Epithelial cell of prostate (primary cell): ENCODE results near the gene ICOS.
A peak's percentile ranks its signal among the peaks of the same experiment; 100 is the strongest.

Source experiments
- DNase-seq: peaks from one replicate; pipeline ENCODE4 v3.0.0-alpha.2; 2011; ENCODE audit warnings: low read depth, low spot score
- H3K27ac ChIP-seq: fragments of 450-650 bp; 2 replicates; pipeline ENCODE4 v1.5.1; 2017; ENCODE audit warnings: mild to moderate bottlenecking

Gene ICOS, protein sequence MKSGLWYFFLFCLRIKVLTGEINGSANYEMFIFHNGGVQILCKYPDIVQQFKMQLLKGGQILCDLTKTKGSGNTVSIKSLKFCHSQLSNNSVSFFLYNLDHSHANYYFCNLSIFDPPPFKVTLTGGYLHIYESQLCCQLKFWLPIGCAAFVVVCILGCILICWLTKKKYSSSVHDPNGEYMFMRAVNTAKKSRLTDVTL

DNA sequence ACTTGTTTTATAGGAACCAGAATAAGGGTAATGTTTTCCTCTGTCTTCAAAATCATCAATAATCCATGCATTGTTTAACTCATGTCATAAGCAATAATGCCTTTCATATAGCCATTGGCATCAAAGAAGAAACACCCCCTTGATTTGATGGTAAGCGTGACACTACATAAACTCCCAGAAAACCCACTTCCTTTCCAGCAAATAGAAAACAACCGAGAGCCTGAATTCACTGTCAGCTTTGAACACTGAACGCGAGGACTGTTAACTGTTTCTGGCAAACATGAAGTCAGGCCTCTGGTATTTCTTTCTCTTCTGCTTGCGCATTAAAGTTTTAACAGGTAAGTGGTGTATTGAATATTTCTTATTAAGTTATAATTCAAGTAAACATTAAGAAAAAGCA is at the start of gene ICOS:
TSS of gene ICOS (plus strand) at position 229 of the 400 bp plus-strand sequence. CDS start at position 281, 52 bp downstream.
- no peak for DNase-seq
- H3K27ac ChIP-seq, result no peak within 1 kb of the TSS

DNA sequence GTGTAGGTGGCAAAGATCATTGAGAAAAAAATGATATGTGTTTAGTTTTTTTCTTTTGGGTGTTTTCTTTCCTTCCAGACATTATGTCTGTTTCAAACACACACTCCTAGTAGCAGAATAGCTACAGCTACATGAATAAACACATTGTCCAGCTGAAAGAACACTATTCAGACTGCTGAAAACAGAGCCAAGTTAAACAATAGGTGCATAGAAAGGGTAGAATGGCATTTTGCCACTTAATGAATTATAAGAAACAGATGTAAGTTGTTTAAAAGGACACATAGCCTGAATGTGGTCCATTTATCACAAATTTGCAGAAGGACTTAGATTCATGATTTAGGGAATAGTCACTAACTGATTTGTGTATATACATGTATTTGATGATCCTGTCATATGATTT is 48.9 kb upstream of the ICOS start:
- no peak overlapping the region for H3K27ac ChIP-seq
- no peak for DNase-seq

DNA sequence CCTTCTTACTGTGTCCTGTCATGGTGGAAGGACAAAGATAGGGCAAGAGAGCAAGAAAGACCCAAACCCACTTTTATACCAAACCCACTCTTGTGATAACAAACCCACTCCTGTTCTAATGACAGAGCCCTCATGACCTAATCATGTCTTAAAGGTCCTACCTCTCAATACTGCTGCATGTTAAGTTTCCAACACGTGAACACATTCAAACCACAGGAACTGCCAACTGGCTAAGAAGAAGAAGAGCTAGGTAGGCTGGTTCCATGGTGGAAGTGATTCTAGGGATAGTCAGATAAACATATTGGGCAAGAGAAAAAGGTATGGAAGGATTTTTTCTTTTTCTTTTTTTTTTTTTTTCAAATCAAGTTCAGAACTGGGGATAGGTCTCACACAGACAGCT is 47.0 kb upstream of the ICOS start:
- DNase-seq, result no peak

DNA sequence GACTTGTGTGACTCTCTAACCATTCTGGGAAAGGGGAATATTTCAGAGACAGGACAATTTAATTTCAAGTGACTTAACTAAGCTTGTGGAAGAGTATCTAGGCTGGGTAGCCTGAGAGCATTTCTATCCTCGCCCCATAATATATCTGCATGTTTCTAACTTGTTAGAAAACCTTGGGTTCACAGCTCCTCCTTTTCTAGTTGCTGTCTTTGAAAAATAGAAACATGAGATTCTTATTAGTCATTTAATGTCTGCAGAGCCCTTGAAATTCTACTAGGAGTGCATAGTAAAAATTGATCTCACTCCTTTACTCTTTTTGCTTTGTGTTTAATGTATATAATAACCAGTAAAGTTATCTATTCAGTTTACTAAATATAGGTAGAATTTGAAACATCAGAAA is 46.6 kb upstream of the ICOS start:
- no peak for DNase-seq
- no peak overlapping the region for H3K27ac ChIP-seq

More for the DNA sequence above, 47.0 kb upstream of the ICOS start:
- H3K27ac ChIP-seq, result no peak overlapping the region

DNA sequence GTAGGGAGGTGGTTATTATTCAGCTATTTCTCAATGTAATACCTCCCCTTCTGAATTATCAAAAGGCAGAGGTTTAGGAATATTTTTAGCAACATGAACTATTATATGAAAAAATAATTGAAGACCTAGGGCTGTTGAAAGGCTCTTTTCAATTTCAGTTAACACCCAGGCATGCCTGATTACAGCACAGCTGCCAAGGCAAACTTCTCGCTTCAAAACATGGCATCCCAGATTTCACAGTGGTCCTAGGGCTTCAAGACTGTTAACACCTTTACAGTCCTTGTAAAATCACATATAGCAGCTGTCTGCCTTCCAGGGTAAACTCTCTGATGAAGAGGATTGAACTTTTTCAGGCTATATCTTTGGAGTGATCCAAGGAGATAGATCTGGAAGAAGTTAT is 45.8 kb upstream of the ICOS start:
- no peak overlapping the region for H3K27ac ChIP-seq
- no peak for DNase-seq

DNA sequence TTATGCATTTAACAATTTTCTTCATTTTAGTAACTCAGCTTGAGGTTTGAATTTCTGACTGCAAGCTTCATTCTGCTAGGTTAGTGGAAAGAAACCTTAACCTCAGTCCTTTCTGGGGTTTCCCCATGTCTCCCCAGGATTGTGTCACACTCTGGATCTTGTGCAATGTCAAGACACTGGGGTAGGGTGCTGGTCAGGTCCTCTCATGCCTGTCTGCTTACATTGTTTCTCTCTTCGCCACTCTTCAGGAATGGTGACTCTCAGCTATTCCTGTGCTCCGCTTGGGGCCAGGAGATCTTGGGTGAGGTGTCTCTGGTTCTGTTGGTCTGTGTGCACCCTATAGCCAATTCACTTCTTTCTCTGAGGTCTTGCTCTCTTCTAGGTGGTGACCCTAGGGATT is 45.1 kb upstream of the ICOS start:
- no peak overlapping the region for H3K27ac ChIP-seq

DNA sequence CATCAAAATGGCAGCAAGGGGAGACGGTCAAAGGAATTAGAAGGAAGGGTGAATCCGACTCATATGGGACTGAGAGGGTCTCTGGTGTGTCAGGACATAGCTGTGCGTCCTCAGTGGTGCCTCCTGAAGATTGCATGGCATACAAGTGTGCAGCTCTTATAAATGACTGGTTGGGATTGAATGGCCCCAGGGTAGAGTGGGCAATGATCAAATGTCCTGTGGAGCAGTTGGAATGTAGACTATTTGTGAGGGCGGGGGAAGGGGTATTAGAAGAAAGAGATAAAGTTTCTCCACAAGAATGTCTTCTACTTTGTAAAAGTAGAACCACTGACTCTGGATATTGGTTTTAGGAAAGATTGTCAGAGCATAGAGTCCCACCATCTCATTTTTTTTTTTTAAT is 44.4 kb upstream of the ICOS start:
- H3K27ac ChIP-seq, result no peak overlapping the region
- no peak for DNase-seq

More for the DNA sequence above, 45.1 kb upstream of the ICOS start:
- DNase-seq, result peak; percentile 20

DNA sequence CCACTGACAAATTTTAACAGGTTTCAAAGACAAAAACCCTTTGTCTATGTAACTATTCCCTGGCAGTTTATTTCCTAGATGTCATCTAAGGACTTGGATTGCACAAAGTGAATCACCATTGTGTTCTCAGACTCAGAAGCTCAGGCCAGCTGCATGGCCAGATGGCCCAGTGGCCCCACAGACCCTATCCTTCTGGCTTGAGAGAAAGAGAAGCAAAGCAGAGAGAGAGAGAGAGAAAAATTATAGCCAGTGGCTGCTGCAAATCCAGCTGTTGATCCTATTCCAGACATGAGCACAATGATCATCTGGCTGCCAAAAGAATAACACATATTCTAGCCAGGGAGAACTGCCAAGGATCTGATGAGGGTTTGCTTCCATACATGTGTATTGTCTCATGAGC is 43.2 kb upstream of the ICOS start:
- no peak for DNase-seq
- H3K27ac ChIP-seq, result no peak overlapping the region

DNA sequence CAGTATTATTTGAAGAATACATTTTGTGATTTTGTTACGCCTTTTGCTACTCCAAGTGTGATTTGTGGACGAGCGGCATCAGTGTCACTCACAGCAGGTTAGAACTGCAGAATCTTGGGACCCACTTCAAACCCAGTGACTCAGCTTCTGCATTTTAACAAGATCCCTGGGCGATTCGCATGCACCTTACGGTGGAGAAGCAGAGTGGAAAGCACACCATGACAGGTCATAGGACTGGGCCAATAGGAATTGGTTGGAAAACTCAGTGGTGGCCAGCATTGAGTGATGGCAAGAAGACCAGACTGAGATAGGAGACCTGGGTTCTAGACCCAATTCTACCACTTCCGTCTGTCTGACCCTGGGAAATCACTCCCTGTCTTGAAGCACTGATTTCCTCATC is 42.7 kb upstream of the ICOS start:
- H3K27ac ChIP-seq, result no peak overlapping the region
- DNase-seq, result no peak

DNA sequence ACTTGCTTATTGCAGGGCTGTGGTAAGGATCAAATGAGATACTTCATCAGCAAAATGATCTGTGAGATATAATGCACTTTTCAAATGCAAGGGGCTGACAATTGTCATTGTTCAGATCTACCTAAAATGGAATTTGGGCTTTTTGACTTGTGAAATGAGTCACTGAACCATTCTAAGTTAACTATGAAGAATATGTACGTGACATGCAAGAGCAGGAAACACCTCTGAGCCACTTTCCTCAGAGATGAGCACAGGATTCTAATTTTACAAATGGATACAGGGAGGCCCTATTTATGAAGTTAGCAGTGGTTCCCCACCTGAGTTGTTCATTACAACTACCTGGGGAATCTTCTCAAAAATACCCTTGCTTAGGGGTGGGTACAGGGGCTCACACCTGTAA is 42.3 kb upstream of the ICOS start:
- no peak for DNase-seq

DNA sequence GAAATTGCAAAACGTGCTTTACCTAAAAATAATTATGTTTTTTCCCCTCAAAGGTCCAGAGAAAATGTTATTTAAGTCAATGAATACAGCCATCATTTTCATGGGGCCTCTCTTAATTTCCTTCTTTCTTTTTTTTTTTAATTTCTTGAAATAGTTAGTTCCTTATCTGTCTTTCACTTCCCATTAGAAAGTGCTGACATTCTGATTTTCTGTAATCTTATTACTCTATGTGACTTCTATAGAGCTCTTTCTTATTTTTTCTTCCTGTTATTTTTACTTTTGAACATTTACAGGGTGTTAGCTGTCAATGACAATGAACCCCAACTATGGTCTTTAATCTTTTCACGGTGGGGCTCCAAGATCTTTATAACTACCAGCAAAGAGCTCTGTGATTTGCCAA is 39.0 kb upstream of the ICOS start:
- no peak for DNase-seq
- H3K27ac ChIP-seq, result no peak overlapping the region

More for the DNA sequence above, 42.3 kb upstream of the ICOS start:
- no peak overlapping the region for H3K27ac ChIP-seq

DNA sequence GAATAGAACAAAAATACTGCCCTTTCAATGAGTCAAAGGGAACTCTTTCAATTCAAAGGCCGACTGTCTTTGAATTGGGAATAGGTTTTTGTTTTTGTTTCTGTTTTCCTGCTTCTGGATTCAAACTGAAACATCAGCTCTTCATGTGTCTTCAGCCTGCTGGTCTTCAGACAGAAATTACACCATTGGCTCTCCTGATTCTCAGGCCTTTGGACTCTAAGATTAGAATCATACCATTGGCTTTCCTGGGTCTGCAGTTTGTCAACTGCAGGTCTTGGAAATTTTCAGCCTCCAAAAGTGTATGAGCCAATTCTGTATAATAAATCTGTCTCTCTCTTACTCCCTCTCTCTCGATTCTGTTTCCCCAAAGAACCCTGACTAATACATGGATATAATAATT is 37.9 kb upstream of the ICOS start:
- no peak for DNase-seq
- H3K27ac ChIP-seq, result no peak overlapping the region

DNA sequence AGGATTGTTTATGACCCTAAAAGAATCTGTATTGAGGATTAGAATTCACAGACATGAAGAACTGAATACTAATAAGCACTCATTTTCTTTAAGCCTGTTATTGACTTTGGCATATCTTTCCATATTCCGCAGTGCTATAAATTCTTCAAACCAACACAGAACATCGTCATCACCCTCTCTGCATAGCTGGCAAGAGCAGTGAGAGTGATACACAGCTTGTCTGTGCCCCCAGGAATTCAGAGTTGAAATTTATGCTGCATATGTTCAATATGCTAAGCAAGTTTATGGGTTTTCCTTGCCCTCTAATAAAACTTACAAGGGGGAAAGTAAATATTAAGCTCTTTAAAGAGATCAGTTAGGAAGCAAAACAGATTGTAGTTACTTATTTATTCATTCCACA is 36.3 kb upstream of the ICOS start:
- DNase-seq, result no peak
- no peak overlapping the region for H3K27ac ChIP-seq

DNA sequence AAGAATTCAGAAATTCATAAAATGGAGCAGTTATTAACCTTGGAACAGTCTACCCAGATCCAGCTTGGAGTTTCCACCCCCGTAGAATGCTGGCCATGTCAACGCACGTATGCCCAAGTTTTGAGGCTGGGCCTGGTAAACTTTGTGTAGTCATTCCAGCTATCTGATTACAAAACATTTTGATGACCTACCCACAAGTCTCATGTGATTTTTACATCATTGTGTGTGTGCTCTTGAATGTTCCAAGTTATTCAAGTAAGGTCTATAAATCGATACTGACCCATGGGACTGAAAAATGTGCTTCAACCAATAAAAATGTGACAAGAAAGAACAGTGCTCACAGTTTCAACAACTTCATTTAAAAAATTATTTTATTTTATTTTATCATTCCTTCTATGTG is 32.5 kb upstream of the ICOS start:
- no peak overlapping the region for H3K27ac ChIP-seq
- no peak for DNase-seq

DNA sequence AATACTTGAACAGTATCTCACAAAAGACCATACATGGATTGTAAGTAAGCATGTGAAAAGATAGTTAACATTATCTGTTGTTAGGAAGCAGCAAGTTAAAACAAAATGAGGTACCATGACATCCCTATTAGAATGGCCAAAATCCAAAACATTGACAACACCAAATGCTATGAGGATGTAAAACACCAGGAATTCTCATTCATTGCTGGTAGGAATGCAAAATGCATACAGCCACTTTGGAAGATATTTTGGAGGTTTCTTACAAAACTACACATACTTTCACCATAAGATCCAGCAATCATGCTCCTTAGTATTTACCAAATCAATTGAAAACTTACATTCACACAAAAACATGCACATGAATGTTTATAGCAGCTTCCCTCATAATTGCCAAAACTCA is 30.9 kb upstream of the ICOS start:
- H3K27ac ChIP-seq, result no peak overlapping the region
- no peak for DNase-seq

DNA sequence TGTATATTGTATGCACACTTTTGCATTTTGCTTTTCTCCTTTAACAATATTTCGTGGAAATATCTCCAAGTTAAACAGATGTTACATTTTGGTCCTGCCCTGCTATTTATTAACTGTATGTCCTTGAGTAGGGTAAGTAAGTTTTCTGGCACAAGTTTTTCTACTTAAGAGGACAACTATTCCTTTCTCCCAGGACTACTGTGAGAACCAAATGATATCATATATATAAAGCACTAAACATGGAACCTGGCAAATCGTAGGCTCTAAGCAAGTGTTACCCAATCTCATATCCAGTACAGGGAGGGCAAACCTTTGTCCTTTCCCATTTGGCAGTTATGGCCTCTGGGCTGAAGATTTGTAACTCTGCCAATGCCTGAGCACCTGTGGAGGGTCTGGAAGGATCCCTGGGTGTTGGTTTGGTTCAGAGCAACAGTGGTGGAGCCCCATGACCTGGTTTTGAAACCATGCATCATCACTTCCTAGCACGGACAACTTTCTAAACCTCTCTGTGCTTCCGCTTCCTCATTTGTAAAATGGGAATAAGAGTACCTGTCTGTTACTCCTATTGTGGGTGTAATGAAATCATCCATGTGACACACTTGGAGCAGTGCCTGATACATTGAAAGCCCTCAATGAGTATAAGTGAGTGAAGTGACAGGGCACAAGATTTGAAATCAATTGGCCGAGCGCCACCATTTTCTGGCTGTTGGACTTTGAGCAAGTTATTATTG is 28.3 kb upstream of the ICOS start:
- no peak overlapping the region for H3K27ac ChIP-seq
- DNase-seq, result no peak

DNA sequence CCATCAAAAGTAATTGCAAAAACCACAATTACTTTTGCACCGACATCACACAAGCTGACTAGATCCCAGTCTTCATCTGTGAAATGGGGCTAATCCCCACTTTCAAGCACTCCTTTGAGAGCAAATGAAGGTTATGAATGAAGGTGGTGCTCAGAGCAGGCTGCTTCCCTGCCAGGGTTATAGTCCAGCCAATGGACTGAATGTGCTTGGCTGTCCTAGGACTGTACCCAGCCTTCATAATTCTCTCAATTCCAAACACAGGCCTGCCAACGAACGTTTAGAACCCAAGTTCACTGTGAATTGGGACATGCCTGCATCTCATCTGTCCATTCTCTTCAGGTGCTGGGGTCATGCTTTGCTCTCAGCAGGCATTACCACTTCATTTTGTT is 27.8 kb upstream of the ICOS start:
- no peak overlapping the region for H3K27ac ChIP-seq
- DNase-seq, result no peak

DNA sequence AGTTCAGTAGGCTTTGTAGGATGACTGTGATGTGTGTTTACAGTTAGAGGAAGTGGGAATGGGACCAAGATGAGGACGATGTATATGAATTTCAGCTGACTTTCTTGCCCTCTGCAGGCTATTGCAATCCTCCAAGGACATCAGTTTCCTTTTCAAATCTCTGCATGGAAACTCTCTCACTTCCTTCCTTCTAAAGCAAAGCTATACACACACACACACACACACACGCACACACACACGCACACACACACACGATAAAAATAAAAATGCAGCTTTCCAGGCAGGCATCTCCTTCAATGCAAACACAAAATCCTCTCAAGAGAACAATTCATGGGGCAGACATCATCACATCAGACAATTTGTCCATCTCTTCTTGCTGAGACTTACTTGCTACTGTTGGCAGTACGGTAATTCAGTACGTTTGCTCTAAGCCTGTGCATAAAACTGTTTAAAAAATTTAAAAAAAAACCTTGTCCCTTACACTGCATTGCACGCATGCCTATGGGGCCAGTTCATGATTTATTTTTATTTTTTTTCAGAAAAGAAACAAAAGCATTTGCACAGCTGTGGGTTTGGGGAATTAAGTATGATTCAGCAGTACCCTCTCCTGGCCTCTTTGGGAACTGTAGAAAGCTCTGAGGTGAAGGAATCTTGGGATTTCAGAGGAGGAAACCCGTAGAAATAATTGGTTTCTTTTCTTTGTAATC is 27.1 kb upstream of the ICOS start:
- H3K27ac ChIP-seq, result no peak overlapping the region
- DNase-seq, result no peak

DNA sequence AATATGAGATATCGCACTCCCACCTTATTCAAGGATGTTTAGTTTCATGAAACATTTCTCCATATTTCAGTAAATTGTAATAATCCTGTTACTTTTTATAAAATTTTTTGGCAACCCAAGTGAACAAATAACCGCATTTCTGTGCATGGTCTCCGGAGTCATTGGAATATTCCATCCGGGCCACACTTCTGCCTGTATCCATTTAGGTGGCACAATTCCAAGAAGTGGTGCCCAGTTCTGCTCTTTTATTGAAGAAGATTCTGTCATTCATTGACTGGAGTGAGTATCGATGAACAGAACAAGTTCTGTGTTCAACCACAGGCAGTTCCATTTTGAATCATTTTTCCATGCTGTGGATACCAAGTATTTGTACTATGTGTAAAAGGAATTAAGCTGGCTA is 26.6 kb upstream of the ICOS start:
- DNase-seq, result no peak
- H3K27ac ChIP-seq, result no peak overlapping the region

DNA sequence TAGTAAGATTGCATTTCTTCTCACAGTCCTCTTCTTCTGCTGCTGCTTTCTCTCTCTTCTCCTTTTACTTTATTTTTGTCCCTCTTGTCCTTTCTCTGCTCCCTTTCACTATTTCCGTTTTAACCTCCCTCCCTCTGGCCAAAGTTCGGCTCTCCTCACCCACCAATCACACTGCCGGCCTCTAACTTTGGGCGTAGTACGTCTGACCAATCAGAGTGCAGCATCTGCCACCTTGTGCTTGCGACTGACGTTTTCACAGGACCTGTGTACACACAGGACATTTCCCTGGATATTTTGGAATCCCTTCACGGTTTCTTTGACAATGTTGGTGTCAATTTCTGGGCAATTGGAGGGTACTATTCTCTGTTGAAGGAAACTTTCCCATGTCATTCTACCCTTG is 22.6 kb upstream of the ICOS start:
- H3K27ac ChIP-seq, result no peak overlapping the region

DNA sequence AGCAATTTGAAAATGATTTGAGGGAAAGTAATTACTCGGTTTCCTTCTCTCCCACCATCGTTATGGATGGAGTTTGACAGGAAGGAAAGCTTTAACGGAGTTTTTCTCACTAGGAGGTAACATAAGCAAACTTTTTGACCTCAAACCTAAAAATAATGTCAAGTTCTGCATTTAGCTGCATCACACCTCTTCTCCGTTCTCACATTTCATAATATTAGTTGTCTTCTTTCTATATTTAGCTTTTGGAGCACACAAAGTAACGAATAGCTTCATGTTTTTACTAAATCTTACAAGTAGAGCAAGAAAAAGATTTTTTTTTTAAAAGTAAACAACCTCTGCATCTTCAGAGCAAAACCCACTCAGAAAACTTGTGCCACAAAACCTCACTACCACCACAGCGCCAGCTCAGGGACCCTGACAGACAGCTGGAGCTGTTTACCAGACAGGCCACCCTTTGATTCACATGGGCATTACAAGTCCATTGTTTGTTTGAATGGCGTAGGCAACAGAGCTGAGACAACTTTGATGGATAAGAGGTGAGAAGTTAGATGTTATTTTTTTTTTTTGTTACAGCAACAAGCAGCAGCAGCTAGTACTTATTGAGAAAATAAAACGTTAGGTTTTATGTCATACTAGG is 21.9 kb upstream of the ICOS start:
- H3K27ac ChIP-seq, result no peak overlapping the region
- no peak for DNase-seq

More for the DNA sequence above, 22.6 kb upstream of the ICOS start:
- DNase-seq, result no peak
